A549 (cell line): ENCODE data around the gene CTXN2. TPM values are rescaled to one million over a fixed set of nuclear protein-coding genes. Genes with fewer than 3 reads are reported as not detected.
A peak's percentile ranks its signal among the peaks of the same experiment; 100 is the strongest.

Experiments used
- ATAC-seq, 2 experiments: fragments of 200-7000 bp in 1 of 2; fragments of >200 bp in 1 of 2; cut with Nextera tagmentation in 1 of 2; cut with Tn5 transposase in 1 of 2; 3 replicates each; pipeline versions ENCODE4 v1.8.0 to v1.9.1; 2018 to 2020; ENCODE audit warnings: mild to moderate bottlenecking in 1 of 2, moderate library complexity in 1 of 2
- CTCF ChIA-PET: fragments of 300-600 bp; sonication (Branson Sonifier 250); formaldehyde crosslinking; extraction: SDS; loops from one replicate; lab custom pipeline; 2021; ENCODE audit warnings: antibody characterized with exemption, inconsistent platforms; lab: Yijun Ruan, JAX
- POLR2A ChIA-PET: fragments of 350-600 bp; formaldehyde crosslinking; extraction: SDS; loops from one replicate; lab custom pipeline; 2021; ENCODE audit warnings: antibody characterized with exemption, inconsistent platforms; lab: Yijun Ruan, JAX
- DNase-seq, 2 experiments: peaks; one replicate each; pipeline versions ENCODE4 v3.0.0 to v3.0.0-alpha.2; 2011 to 2016; ENCODE audit warnings: low read depth in 1 of 2, low spot score in 1 of 2
- FAIRE-seq: peaks from 2 replicates; lab custom pipeline; 2011; peaks lifted over from hg19 to GRCh38; lab: Jason Lieb, UNC
- H3K27ac ChIP-seq, 2 experiments: fragments of >200 bp; sonication (Bioruptor Twin); formaldehyde crosslinking; 3 replicates each; pipeline ENCODE4 v1.5.1; 2016 to 2017
- H3K4me1 ChIP-seq: fragments of >200 bp; sonication (Bioruptor Twin); formaldehyde crosslinking; 3 replicates; pipeline ENCODE4 v1.6.1; 2016
- H3K4me2 ChIP-seq: fragments of >200 bp; sonication (Bioruptor Twin); formaldehyde crosslinking; 3 replicates; pipeline ENCODE4 v1.6.1; 2016
- H3K4me3 ChIP-seq: fragments of >200 bp; sonication (Bioruptor Twin); formaldehyde crosslinking; 3 replicates; pipeline ENCODE4 v1.5.1; 2016
- H3K9me3 ChIP-seq: fragments of >200 bp; sonication (Bioruptor Twin); formaldehyde crosslinking; 3 replicates; pipeline ENCODE4 v1.6.1; 2016
- CEBPB ChIP-seq, 2 experiments: fragments of >200 bp in 1 of 2; sonication (Bioruptor Twin) in 1 of 2; formaldehyde crosslinking in 1 of 2; IDR thresholded peaks; 2 replicates each; pipeline ENCODE4 v1.6.1; 2012 to 2016
- CTCF ChIP-seq: fragments of >200 bp; sonication (Bioruptor Twin); formaldehyde crosslinking; IDR thresholded peaks from 3 replicates; pipeline ENCODE4 v1.5.1; 2016
- EP300 ChIP-seq, 2 experiments: fragments of >200 bp; sonication (Bioruptor Twin); formaldehyde crosslinking; IDR thresholded peaks; 2 replicates in 1 of 2; 3 replicates in 1 of 2; pipeline ENCODE4 v1.6.1; 2016 to 2017
- FOSB ChIP-seq: fragments of 250-450 bp; sonication (Bioruptor Pico); IDR thresholded peaks from 2 replicates; pipeline ENCODE4 v1.5.0; 2020; ENCODE audit warnings: mild to moderate bottlenecking, moderate library complexity
- GATA3 ChIP-seq: IDR thresholded peaks from 2 replicates; pipeline ENCODE4 v1.6.1; 2012; ENCODE audit warnings: borderline replicate concordance
- HDAC2 ChIP-seq: fragments of 200-600 bp; sonication (generic); IDR thresholded peaks from 2 replicates; pipeline ENCODE4 v1.6.1; 2016
- HEYL ChIP-seq: fragments of 250-450 bp; sonication (Bioruptor Pico); IDR thresholded peaks from 2 replicates; pipeline ENCODE4 v1.8.0; 2021; ENCODE audit warnings: mild to moderate bottlenecking, moderate library complexity
- JUN ChIP-seq, 2 experiments: fragments of >200 bp; sonication (Bioruptor Twin); formaldehyde crosslinking; IDR thresholded peaks; 2 replicates in 1 of 2; 3 replicates in 1 of 2; pipeline ENCODE4 v1.6.1; 2016 to 2017
- KDM5A ChIP-seq: fragments of 200-600 bp; sonication (generic); IDR thresholded peaks from 2 replicates; pipeline ENCODE4 v1.6.1; 2016; ENCODE audit warnings: antibody characterized with exemption, mild to moderate bottlenecking
- MYC ChIP-seq: IDR thresholded peaks from 2 replicates; pipeline ENCODE4 v1.6.1; 2012; ENCODE audit warnings: mild to moderate bottlenecking, inconsistent platforms, low read length, improper control_type of control experiment, borderline replicate concordance
- NFE2L2 ChIP-seq: fragments of 150-350 bp; conservative IDR thresholded peaks from 2 replicates; pipeline ENCODE4 v1.6.1; 2014; ENCODE audit warnings: low read length
- NPAS2 ChIP-seq: fragments of 250-450 bp; sonication (Bioruptor Pico); IDR thresholded peaks from 2 replicates; pipeline ENCODE4 v1.8.0; 2022; ENCODE audit warnings: mild to moderate bottlenecking, moderate library complexity, borderline replicate concordance
- RAD21 ChIP-seq, 2 experiments: fragments of >200 bp in 1 of 2; sonication (Bioruptor Twin) in 1 of 2; formaldehyde crosslinking in 1 of 2; IDR thresholded peaks in 1 of 2; conservative IDR thresholded peaks in 1 of 2; 2 replicates in 1 of 2; 3 replicates in 1 of 2; pipeline ENCODE4 v1.6.1; 2012 to 2018; ENCODE audit warnings: inconsistent platforms in 1 of 2
- RCOR1 ChIP-seq: fragments of 150-350 bp; IDR thresholded peaks from 2 replicates; pipeline ENCODE4 v1.6.1; 2014; ENCODE audit warnings: antibody characterized with exemption, low read length, low read depth
- SMC3 ChIP-seq: fragments of >200 bp; sonication (Bioruptor Twin); formaldehyde crosslinking; IDR thresholded peaks from 3 replicates; pipeline ENCODE4 v1.6.1; 2018; ENCODE audit warnings: inconsistent platforms
- WGBS: methylation state at CpG from one replicate; pipeline ENCODE4 v1.1.6; 2017; ENCODE audit errors: missing lambda C conversion rate; 5-methylcytosine and 5-hydroxymethylcytosine counted together
- polyA plus RNA-seq, 4 experiments: library from polyadenylated mRNA; depleted of rRNA in 3 of 4; stranded (reverse); fragments of >200 nt; fragmentation: RNase III in 1 of 4; extraction: RNeasy Plus Mini Kit Qiagen cat#74134 plus additional on column Dnase treatment in 1 of 4; gene quantifications; 2 replicates in 3 of 4; 3 replicates in 1 of 4; pipeline ENCODE4 v1.2.3, GENCODE V29; 2011 to 2017
- TF ChIP-seq, protein P1 (sequence below): fragments of 250-450 bp; sonication (Bioruptor Pico); IDR thresholded peaks from 2 replicates; pipeline ENCODE4 v1.5.0; 2020; ENCODE audit warnings: low read depth, mild to moderate bottlenecking, moderate library complexity
- TF ChIP-seq, protein P2 (sequence below): IDR thresholded peaks from 2 replicates; pipeline ENCODE4 v1.6.1; 2012
- TF ChIP-seq, protein P3 (sequence below): fragments of 200-600 bp; sonication (generic); IDR thresholded peaks from 2 replicates; pipeline ENCODE4 v1.6.1; 2016; ENCODE audit warnings: antibody characterized with exemption, mild to moderate bottlenecking, moderate library complexity

CTXN2 gene
- polyA plus RNA-seq, 2 of the 4 experiments (the other 2 are of a cell fraction) = not detected

GRCh38 chr15:48250640-48251076, 59.2 kb downstream of the CTXN2 start:
- FAIRE-seq (no peak), ATAC-seq (peak; percentile 55 to 56; a peak in 4 of 6 replicates), DNase-seq (peak; percentile 13 to 67)
- no peaks in the 10 kb centered on the region for H3K9me3 ChIP-seq
- no peak overlapping the region for H3K4me3 ChIP-seq
- WGBS = 3% methylated on average over 6 of the region's 6 CpGs
- CTCF ChIA-PET = interaction anchor here (0.6 to 1.8 kb wide), 7 partner anchors 18 to 1054 kb away, joined by 3 to 7 read pairs (median 3); no protein-coding TSS in a partner anchor
- POLR2A ChIA-PET = no interaction called here
- no peak overlapping the region for H3K27ac ChIP-seq
- TF ChIP-seq HEYL (CRISPR knock-in tag) = no peak
- TF ChIP-seq JUN (IDR thresholded peaks at IDR 0.05) = no peak
- no peak for TF ChIP-seq CEBPB (IDR thresholded peaks at IDR 0.05)
- TF ChIP-seq, protein P1, sequence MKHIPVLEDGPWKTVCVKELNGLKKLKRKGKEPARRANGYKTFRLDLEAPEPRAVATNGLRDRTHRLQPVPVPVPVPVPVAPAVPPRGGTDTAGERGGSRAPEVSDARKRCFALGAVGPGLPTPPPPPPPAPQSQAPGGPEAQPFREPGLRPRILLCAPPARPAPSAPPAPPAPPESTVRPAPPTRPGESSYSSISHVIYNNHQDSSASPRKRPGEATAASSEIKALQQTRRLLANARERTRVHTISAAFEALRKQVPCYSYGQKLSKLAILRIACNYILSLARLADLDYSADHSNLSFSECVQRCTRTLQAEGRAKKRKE (CRISPR knock-in tag) = no peak
- TF ChIP-seq, protein P2, sequence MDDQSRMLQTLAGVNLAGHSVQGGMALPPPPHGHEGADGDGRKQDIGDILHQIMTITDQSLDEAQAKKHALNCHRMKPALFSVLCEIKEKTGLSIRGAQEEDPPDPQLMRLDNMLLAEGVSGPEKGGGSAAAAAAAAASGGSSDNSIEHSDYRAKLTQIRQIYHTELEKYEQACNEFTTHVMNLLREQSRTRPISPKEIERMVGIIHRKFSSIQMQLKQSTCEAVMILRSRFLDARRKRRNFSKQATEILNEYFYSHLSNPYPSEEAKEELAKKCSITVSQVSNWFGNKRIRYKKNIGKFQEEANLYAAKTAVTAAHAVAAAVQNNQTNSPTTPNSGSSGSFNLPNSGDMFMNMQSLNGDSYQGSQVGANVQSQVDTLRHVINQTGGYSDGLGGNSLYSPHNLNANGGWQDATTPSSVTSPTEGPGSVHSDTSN = no peak
- peak; percentile 52 for TF ChIP-seq CTCF
- TF ChIP-seq NPAS2 = no peak
- TF ChIP-seq RAD21 (conservative IDR thresholded peaks at IDR 0.05 in 1 of 2, IDR thresholded peaks at IDR 0.05 in 1 of 2) = peak; percentile 59
- no peak for TF ChIP-seq NFE2L2
- TF ChIP-seq MYC = no peak
- TF ChIP-seq HDAC2 = no peak
- TF ChIP-seq SMC3 = peak; percentile 51; the same call in 2 of the 3 replicates
- no peak for TF ChIP-seq GATA3
- no peak for TF ChIP-seq FOSB (CRISPR knock-in tag)
- H3K4me2 ChIP-seq = no peak overlapping the region
- no peaks in the 10 kb centered on the region for H3K4me1 ChIP-seq

DNA sequence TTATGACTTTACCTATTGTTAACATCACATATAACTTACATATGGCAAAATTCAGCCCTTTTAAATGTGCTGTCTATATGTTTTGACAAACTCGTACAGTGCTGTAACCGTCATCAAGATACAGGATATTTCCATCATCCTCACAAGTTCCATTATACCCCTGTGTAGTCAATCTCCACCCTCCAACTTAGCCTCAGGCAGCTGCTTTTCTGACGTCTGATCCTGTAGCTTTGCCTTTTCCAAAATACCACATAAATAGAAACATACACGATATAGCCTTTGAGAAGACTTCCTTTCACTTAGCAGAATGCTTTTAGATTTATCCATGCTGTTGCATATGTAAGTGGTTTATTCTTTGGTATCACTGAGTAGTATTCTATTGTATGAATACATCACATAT, 61.7 kb downstream of the CTXN2 start:
- Histone ChIP-seq H3K4me3 (no peak overlapping the region), H3K9me3 (no peaks in the 10 kb centered on the region)
- POLR2A ChIA-PET = no interaction called here
- no peak for TF ChIP-seq KDM5A
- no peak for TF ChIP-seq EP300 (IDR thresholded peaks at IDR 0.05)
- TF ChIP-seq, protein P3, sequence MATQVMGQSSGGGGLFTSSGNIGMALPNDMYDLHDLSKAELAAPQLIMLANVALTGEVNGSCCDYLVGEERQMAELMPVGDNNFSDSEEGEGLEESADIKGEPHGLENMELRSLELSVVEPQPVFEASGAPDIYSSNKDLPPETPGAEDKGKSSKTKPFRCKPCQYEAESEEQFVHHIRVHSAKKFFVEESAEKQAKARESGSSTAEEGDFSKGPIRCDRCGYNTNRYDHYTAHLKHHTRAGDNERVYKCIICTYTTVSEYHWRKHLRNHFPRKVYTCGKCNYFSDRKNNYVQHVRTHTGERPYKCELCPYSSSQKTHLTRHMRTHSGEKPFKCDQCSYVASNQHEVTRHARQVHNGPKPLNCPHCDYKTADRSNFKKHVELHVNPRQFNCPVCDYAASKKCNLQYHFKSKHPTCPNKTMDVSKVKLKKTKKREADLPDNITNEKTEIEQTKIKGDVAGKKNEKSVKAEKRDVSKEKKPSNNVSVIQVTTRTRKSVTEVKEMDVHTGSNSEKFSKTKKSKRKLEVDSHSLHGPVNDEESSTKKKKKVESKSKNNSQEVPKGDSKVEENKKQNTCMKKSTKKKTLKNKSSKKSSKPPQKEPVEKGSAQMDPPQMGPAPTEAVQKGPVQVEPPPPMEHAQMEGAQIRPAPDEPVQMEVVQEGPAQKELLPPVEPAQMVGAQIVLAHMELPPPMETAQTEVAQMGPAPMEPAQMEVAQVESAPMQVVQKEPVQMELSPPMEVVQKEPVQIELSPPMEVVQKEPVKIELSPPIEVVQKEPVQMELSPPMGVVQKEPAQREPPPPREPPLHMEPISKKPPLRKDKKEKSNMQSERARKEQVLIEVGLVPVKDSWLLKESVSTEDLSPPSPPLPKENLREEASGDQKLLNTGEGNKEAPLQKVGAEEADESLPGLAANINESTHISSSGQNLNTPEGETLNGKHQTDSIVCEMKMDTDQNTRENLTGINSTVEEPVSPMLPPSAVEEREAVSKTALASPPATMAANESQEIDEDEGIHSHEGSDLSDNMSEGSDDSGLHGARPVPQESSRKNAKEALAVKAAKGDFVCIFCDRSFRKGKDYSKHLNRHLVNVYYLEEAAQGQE = no peak
- TF ChIP-seq RCOR1 = no peak
- TF ChIP-seq FOSB (CRISPR knock-in tag) = no peak
- TF ChIP-seq, all 56 proteins: peak for 0
- Histone ChIP-seq H3K27ac (no peak overlapping the region), H3K4me1 (no peaks in the 10 kb centered on the region), H3K4me2 (no peak overlapping the region)
- FAIRE-seq (no peak), ATAC-seq (no peak), DNase-seq (no peak)
- CTCF ChIA-PET = interaction anchor here (1.0 kb wide), 1 partner anchor 141 kb away, joined by 5 read pairs; no protein-coding TSS in a partner anchor
- 4% methylated on average over 4 of the region's 4 CpGs for WGBS

Other genes with a start within 250 kb of the CTXN2 start
- 0.05 TPM in 1 of 2 replicates, not detected in the other for gene SLC24A5, start 70.7 kb upstream of the CTXN2 start, polyA plus RNA-seq (2011; rRNA removed)
- gene SLC24A5, start 70.7 kb upstream of the CTXN2 start, polyA plus RNA-seq (2017; fragmentation: RNase III; extraction: RNeasy Plus Mini Kit Qiagen cat#74134 plus additional on column Dnase treatment) = not detected in 3 replicates
- gene MYEF2, start 13.4 kb upstream of the CTXN2 start, polyA plus RNA-seq (2011; rRNA removed) = 36.0 and 56.1 TPM in 2 replicates
- gene MYEF2, start 13.4 kb upstream of the CTXN2 start, polyA plus RNA-seq (2017; fragmentation: RNase III; extraction: RNeasy Plus Mini Kit Qiagen cat#74134 plus additional on column Dnase treatment) = 43.5 to 50.0 TPM (median 45.6 TPM) in 3 replicates
- gene SLC12A1, start 14.6 kb downstream of the CTXN2 start, polyA plus RNA-seq (2011; rRNA removed) = not detected in 2 replicates
- not detected in 3 replicates for gene SLC12A1, start 14.6 kb downstream of the CTXN2 start, polyA plus RNA-seq (2017; fragmentation: RNase III; extraction: RNeasy Plus Mini Kit Qiagen cat#74134 plus additional on column Dnase treatment)
- gene DUT, start 139.8 kb downstream of the CTXN2 start, polyA plus RNA-seq (2011; rRNA removed) = 47.8 and 89.1 TPM in 2 replicates
- 105 to 114 TPM (median 110 TPM) in 3 replicates for gene DUT, start 139.8 kb downstream of the CTXN2 start, polyA plus RNA-seq (2017; fragmentation: RNase III; extraction: RNeasy Plus Mini Kit Qiagen cat#74134 plus additional on column Dnase treatment)